ENCODE results near the gene DQX1. TPM values are rescaled to one million over a fixed set of nuclear protein-coding genes. Genes with fewer than 3 reads are reported as not detected.
A peak's percentile ranks its signal among the peaks of the same experiment; 100 is the strongest.

The DQX1 gene
- total RNA-seq, 1 experiment from 2014 or later: 0.71 TPM

DNA sequence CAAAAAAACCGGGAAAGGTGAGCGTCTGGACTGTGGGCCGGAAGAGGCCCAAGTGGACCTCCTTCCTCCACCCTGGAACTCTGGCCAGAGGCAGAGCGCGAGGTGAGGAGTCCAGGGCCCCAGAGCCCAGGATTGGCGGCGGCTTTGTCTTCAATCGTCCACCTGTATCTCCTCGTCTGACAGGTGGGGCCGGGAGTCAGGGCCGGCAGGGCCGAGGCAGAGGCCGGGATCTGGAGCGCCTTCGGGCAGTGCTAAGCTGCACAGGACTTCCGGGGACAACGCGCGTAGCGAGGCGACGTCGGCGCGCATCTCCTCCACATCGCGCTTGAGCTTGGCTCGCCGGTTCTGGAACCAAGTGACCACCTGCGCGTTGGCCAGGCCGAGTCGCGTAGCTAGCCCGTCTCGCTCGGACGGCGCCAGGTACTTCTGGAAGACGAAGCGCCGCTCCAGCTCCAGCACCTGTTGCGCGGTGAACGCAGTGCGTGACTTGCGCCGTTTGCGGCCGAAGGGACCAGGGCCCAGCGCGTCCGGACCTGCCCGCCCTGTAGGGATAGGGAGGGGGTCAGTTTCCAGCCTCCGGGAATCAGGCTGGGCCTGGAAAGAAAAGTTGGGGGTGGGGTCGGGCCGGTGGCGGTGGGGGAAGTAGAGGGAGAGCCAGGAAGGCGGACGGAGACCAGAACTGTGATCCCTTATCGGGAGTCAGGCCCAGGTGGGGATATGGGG lies 28.1 kb downstream of the DQX1 start:
- POLR2A ChIA-PET (ENCODE audit: low non-redundant PET): no interaction called here
- intact Hi-C loops (cut with micrococcal nuclease; ENCODE audit: unreplicated experiment): no loop called here
- CTCF ChIA-PET: interaction anchor here (0.5 kb wide), 1 partner anchor 46 kb away, joined by 5 read pairs; no protein-coding TSS in a partner anchor
- H3K27me3 ChIP-seq (replicated peaks; ENCODE audit: insufficient read depth, low read depth, low read length, poor library complexity): peaks cover 31% of the 10 kb centered on the region
- BruUV-seq (replicated peaks): no TSS peak
- H3K36me3 ChIP-seq (ENCODE audit: insufficient read depth, low read length, poor library complexity, severe bottlenecking): peaks cover 2% of the 10 kb centered on the region
- H3K4me3 ChIP-seq (ENCODE audit: low read depth, low read length, poor library complexity, severe bottlenecking): peak overlapping the region; percentile 41
- no peaks in the 10 kb centered on the region for H3K9me3 ChIP-seq (ENCODE audit: low read depth, low read length, poor library complexity, severe bottlenecking)
- H3K27ac ChIP-seq (ENCODE audit: low read depth, low read length, poor library complexity, severe bottlenecking): no peak overlapping the region
- TF ChIP-seq, protein P1, sequence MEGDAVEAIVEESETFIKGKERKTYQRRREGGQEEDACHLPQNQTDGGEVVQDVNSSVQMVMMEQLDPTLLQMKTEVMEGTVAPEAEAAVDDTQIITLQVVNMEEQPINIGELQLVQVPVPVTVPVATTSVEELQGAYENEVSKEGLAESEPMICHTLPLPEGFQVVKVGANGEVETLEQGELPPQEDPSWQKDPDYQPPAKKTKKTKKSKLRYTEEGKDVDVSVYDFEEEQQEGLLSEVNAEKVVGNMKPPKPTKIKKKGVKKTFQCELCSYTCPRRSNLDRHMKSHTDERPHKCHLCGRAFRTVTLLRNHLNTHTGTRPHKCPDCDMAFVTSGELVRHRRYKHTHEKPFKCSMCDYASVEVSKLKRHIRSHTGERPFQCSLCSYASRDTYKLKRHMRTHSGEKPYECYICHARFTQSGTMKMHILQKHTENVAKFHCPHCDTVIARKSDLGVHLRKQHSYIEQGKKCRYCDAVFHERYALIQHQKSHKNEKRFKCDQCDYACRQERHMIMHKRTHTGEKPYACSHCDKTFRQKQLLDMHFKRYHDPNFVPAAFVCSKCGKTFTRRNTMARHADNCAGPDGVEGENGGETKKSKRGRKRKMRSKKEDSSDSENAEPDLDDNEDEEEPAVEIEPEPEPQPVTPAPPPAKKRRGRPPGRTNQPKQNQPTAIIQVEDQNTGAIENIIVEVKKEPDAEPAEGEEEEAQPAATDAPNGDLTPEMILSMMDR (conservative IDR thresholded peaks at IDR 0.05; ENCODE audit: low read depth, low read length): no peak
- TF ChIP-seq EZH2 (IDR thresholded peaks at IDR 0.05; ENCODE audit: borderline replicate concordance, low read depth, low read length, poor library complexity, severe bottlenecking): no peak
- DNase-seq (ENCODE audit: low spot score): no peak
- peaks cover 5% of the 10 kb centered on the region for H3K4me1 ChIP-seq (ENCODE audit: insufficient read depth, low read length, poor library complexity, severe bottlenecking)

DNA sequence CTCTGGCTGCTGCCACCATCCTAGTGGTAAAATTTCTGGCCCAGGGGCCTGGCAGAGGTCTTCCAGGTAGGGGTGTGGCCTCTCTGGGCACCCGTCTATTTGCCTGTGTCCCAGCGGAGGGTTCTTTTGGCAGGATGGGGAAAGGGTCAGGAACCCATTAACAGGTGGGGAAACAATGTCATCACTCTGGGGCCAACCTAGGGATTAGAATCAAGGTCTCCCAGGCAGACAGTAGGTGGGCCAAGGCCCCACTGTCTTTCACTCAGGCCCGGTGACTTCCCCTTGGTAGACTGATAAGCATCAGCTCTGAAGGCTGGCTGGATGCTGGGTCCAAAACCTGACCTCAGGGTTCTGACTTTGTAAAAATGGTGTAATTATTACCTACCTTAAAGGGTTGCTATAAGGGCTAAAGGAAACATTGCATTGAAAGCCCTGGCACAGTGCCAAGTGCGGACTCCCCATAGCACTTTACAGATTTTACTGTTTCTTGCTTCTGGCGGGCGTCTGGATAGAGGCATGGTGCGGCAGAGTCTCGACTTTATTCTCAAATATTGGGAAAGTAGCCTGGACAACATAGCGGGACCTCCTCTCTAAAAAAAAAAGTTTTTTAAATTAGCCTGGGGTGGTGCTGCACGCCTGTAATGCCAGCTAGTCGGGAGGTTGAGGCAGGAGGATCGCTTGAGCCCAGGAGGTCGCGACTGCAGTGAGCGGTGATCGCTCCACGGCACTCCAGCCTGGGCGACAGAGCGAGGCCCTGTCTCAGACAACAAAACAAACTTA lies 28.8 kb downstream of the DQX1 start:
- CTCF ChIA-PET: interaction anchor here (0.5 kb wide), 1 partner anchor 45 kb away, joined by 5 read pairs; no protein-coding TSS in a partner anchor
- TF ChIP-seq EZH2 (IDR thresholded peaks at IDR 0.05; ENCODE audit: borderline replicate concordance, low read depth, low read length, poor library complexity, severe bottlenecking): no peak
- TF ChIP-seq, protein P1 (conservative IDR thresholded peaks at IDR 0.05; ENCODE audit: low read depth, low read length): no peak
- no TSS peak for BruUV-seq (replicated peaks)
- DNase-seq (ENCODE audit: low spot score): no peak
- peaks cover 5% of the 10 kb centered on the region for H3K4me1 ChIP-seq (ENCODE audit: insufficient read depth, low read length, poor library complexity, severe bottlenecking)
- H3K4me3 ChIP-seq (ENCODE audit: low read depth, low read length, poor library complexity, severe bottlenecking): no peak overlapping the region
- H3K9me3 ChIP-seq (ENCODE audit: low read depth, low read length, poor library complexity, severe bottlenecking): no peaks in the 10 kb centered on the region
- H3K27me3 ChIP-seq (replicated peaks; ENCODE audit: insufficient read depth, low read depth, low read length, poor library complexity): peaks cover 31% of the 10 kb centered on the region
- intact Hi-C loops (cut with micrococcal nuclease; ENCODE audit: unreplicated experiment): no loop called here
- POLR2A ChIA-PET (ENCODE audit: low non-redundant PET): no interaction called here
- H3K36me3 ChIP-seq (ENCODE audit: insufficient read depth, low read length, poor library complexity, severe bottlenecking): peaks cover 9% of the 10 kb centered on the region
- no peak overlapping the region for H3K27ac ChIP-seq (ENCODE audit: low read depth, low read length, poor library complexity, severe bottlenecking)

DNA sequence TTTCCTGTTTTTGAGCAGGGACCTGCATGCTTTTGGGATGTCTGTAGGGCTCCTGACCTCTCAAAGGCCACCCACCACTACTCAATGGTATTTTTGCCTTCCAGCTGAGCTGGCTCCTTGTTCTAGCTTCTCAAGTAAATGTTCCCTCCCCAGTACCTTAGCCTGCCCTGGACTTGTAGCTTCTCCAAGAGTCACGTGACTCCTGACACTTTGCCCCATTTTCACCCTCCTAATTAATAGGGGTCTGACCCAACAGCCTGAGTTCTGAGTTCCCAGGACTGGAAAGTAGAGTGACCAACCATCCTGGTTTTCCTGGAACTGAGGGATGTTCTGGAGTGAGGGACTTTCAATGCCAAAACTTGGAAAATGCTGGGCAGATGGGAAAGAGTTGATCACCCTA lies 30.6 kb downstream of the DQX1 start:
- Histone ChIP-seq H3K4me3 (ENCODE audit: low read depth, low read length, poor library complexity, severe bottlenecking) (no peak overlapping the region), H3K9me3 (ENCODE audit: low read depth, low read length, poor library complexity, severe bottlenecking) (no peaks in the 10 kb centered on the region), H3K36me3 (ENCODE audit: insufficient read depth, low read length, poor library complexity, severe bottlenecking) (peaks cover 24% of the 10 kb centered on the region), H3K4me1 (ENCODE audit: insufficient read depth, low read length, poor library complexity, severe bottlenecking) (peaks cover 5% of the 10 kb centered on the region), H3K27ac (ENCODE audit: low read depth, low read length, poor library complexity, severe bottlenecking) (no peak overlapping the region), H3K27me3 (replicated peaks; ENCODE audit: insufficient read depth, low read depth, low read length, poor library complexity) (peaks cover 30% of the 10 kb centered on the region)
- ChIA-PET CTCF (no interaction called here), POLR2A (ENCODE audit: low non-redundant PET) (interaction anchor here (0.6 kb wide), 1 partner anchor 873 kb away, joined by 3 read pairs; no protein-coding TSS in a partner anchor)
- intact Hi-C loops (cut with micrococcal nuclease; ENCODE audit: unreplicated experiment): no loop called here
- BruUV-seq (replicated peaks): no TSS peak
- TF ChIP-seq EZH2 (IDR thresholded peaks at IDR 0.05; ENCODE audit: borderline replicate concordance, low read depth, low read length, poor library complexity, severe bottlenecking): no peak
- TF ChIP-seq, protein P1 (conservative IDR thresholded peaks at IDR 0.05; ENCODE audit: low read depth, low read length): no peak
- no peak for DNase-seq (ENCODE audit: low spot score)
